GM10248 (cell line): ENCODE measurements around the gene RAD51B.

Experiments
- CTCF ChIA-PET: fragments of 300-600 bp; sonication (Branson Sonifier 250); formaldehyde crosslinking; extraction: SDS; loops from one replicate; lab custom pipeline; 2021; ENCODE audit warnings: antibody characterized with exemption; lab: Yijun Ruan, JAX
- POLR2A ChIA-PET: fragments of 350-650 bp; sonication (Branson Sonifier 250); formaldehyde crosslinking; extraction: SDS; loops from one replicate; lab custom pipeline; 2020; ENCODE audit warnings: antibody characterized with exemption; lab: Yijun Ruan, JAX
- DNase-seq: peaks from one replicate; pipeline ENCODE4 v3.0.0; 2012; ENCODE audit errors: extremely low spot score
- TF ChIP-seq, protein P1 (sequence below): IDR thresholded peaks from 2 replicates; pipeline ENCODE4 v1.5.1; 2012; ENCODE audit warnings: mild to moderate bottlenecking, low read depth; ENCODE audit errors: extremely low read depth, missing control alignments, control extremely low read depth

RAD51B gene

DNA sequence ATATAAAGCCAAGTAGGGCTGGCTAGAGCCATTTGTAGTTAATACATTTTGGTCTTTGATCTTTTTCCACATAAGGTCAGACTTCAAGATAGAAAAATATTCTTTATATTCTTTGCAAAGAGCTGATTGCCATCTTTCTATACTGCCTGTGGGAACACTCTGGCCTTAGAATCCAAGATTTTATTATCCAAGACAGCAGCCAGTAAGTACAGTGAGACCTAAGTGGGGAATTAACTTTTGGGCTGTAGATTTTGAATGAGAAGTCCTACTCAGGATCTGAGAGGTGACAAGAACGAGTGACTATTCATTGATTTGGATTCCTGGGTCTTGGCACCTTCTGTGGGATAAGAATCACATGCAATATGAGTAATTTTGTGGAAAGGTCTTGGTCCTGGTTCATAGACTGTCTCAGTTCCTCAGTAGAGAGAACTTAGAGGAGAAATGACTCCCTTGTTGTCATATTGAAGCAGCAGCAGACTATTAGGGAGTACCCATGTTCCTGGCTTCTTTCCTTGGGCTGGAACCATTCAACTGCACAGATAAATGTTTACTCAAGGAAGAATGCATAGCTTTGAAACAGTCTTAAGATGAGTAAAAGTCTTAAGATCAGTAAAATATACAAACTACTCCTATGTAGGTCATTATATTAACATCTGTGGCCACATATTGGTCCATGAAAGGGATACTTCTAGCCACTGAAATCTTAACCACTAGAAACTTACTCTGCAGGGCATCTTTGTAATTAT lies 353.8 kb downstream of the RAD51B start:
- ChIA-PET CTCF (interaction anchor here (1.2 to 1.4 kb wide), 2 partner anchors 57 to 109 kb away, joined by 3 to 4 read pairs; no protein-coding TSS in a partner anchor), POLR2A (no interaction called here)
- TF ChIP-seq, protein P1, sequence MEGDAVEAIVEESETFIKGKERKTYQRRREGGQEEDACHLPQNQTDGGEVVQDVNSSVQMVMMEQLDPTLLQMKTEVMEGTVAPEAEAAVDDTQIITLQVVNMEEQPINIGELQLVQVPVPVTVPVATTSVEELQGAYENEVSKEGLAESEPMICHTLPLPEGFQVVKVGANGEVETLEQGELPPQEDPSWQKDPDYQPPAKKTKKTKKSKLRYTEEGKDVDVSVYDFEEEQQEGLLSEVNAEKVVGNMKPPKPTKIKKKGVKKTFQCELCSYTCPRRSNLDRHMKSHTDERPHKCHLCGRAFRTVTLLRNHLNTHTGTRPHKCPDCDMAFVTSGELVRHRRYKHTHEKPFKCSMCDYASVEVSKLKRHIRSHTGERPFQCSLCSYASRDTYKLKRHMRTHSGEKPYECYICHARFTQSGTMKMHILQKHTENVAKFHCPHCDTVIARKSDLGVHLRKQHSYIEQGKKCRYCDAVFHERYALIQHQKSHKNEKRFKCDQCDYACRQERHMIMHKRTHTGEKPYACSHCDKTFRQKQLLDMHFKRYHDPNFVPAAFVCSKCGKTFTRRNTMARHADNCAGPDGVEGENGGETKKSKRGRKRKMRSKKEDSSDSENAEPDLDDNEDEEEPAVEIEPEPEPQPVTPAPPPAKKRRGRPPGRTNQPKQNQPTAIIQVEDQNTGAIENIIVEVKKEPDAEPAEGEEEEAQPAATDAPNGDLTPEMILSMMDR: no peak
- no peak for DNase-seq

DNA sequence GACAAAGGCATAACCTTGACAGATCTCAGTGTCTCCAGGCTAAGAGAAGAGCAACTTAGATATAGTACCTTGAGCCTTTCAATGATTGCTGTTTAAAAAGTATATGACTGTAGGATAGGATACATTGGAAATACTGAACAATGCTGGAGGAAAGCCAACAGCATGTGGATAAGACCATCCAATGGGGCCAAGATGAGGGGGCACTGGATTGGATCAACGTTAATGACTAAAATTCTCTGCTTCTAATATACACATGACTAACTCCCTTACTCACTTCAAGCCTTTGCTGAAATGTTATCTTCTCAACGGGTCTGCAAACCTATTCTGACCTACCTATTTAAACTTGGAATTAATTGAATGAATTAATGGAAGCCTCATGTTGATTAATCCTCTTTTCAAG lies 354.9 kb downstream of the RAD51B start:
- TF ChIP-seq, protein P1: no peak
- POLR2A ChIA-PET: interaction anchor here (0.5 kb wide), 1 partner anchor 619 kb away, joined by 3 read pairs; no protein-coding TSS in a partner anchor

DNA sequence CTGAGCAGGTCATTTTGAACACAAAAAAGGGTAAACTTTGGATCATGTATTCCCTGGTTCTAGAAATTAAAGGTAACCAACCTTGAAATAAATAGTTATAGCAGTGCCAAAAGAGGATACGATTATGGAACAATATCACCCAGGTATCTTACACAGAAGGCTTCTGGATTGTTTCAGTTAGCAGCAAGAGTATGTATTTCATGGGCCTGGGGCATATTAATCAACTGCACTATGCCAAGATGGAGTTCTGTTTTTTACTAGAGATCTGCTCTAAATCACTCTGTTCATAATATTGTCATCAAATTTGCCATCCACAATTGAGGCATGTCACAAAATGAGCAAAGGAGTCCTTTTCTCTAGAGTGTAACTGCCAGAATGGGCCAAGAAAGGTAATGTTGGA lies 357.1 kb downstream of the RAD51B start:
- ChIA-PET POLR2A (no interaction called here), CTCF (interaction anchor here (1.0 kb wide), 1 partner anchor 12 kb away, joined by 3 read pairs; no protein-coding TSS in a partner anchor)
- no peak for DNase-seq
- TF ChIP-seq, protein P1: no peak

More for the DNA sequence above, 354.9 kb downstream of the RAD51B start:
- CTCF ChIA-PET: no interaction called here
- no peak for DNase-seq

DNA sequence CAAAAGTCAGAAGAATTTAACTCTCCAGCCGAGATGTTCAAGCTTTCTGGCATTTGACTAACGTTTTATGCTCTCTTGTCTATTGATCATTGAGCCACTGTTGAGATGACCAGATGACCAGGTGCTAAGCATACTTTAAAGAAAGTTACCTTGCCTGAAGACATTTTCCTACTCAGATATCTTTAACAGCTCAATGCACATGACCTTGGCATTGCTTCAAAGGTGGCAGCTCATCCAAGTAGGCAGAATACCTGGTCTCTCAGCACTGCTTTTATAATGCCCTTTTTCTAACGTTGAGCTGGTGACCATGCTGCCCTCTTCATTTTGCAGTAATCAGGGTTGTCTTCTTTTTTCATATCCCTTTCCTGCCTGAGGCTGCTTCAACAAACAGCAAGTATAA lies 358.1 kb downstream of the RAD51B start:
- ChIA-PET CTCF (interaction anchor here (1.1 to 1.3 kb wide), 2 partner anchors 13 to 32 kb away, joined by 3 read pairs; no protein-coding TSS in a partner anchor), POLR2A (no interaction called here)
- no peak for DNase-seq
- TF ChIP-seq, protein P1: no peak

- no peak for DNase-seq
- TF ChIP-seq, protein P1: no peak
- CTCF ChIA-PET: interaction anchor here (1.1 to 1.3 kb wide), 2 partner anchors 12 to 33 kb away, joined by 3 read pairs; no protein-coding TSS in a partner anchor
- POLR2A ChIA-PET: no interaction called here
Measured at GRCh38 chr14:68178282-68178681, 358.7 kb downstream of the RAD51B start.

DNA sequence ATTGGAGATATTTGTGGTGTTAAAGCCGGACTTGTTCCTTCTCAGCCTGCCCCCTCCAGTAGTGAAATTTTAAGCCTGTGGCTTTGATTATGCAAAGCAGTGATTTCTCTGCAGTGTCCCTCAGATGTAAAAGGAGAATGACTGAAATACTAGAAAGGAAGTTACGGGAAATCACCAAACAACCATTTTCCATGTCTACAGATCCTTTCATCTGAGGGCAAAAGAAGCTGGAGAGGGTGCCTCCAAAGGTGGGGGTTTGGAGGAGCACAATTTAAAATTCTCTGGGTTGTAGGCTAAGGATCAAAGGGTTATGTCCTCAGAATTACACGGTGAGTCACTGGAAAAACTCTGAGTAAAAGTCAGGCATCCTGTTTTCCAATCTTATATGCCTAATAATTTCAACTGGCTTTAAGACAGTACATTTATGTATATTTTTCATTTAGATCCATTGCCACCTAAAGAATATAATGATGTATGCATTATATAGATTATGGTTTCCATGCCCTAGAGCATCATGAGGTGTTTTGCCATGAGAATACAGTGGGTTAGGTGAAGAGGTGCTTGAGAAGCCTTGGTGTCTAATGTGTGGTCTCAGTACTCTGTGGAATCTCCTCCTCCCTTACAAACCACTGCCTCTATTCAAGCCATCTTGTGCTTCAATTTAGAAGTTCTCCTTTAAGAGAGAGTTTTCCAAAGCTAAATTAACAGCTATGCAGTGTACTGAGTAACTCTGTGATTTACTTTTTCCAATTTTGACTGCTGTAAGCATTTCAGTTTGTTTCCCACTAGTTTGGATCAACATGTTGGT lies 362.1 kb downstream of the RAD51B start:
- CTCF ChIA-PET: interaction anchor here (1.2 kb wide), 1 partner anchor 14 kb away, joined by 3 read pairs; no protein-coding TSS in a partner anchor

More for the DNA sequence above, 362.1 kb downstream of the RAD51B start:
- TF ChIP-seq, protein P1: no peak
- peak; percentile 15 for DNase-seq
- POLR2A ChIA-PET: no interaction called here
